ENCODE measurements around the gene TMEFF1.

The TMEFF1 gene

DNA sequence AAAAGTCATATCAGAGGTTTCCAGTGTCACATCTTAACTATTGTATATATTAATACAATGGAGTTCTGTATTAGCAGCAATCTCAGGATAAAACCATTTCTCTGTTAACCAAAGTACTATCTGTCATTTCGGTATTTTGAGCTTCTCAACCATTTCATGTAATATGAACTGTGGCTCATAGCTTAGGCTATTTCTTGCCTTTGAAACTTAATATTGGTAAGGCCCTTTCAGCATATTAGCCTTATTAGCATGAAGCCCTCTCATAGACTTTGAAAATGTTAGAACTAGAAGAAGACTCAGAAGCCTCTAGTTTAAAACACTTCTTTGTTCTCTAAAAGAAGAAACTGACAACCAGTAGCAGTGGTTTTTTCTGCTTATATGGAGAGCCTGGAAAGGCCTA lies 105.7 kb downstream of the TMEFF1 start:
- no peak for DNase-seq

GRCh38 chr9:100579665-100580064 lies 106.7 kb downstream of the TMEFF1 start:
- DNase-seq: no peak

GRCh38 chr9:100580257-100580656 lies 107.3 kb downstream of the TMEFF1 start:
- DNase-seq: no peak

DNA sequence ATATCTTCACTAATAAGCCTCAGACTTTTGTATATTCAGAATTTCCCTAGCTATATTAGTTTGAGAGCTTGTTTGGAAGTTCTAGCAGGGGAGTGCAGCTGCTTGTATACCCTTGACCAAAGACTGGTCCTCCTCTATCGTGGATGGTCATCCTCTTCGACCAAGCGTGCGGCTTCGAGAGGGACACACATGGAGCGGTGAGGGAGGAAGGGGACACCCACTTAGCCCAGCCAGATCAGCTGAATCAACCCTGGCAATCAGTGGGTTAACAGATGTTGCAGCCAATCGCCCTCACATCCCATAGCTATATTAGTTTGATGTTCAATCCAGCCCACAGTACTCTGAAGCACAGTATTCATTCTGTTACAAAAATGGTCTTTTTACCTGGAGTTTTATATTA lies 108.1 kb downstream of the TMEFF1 start:
- DNase-seq: no peak

DNA sequence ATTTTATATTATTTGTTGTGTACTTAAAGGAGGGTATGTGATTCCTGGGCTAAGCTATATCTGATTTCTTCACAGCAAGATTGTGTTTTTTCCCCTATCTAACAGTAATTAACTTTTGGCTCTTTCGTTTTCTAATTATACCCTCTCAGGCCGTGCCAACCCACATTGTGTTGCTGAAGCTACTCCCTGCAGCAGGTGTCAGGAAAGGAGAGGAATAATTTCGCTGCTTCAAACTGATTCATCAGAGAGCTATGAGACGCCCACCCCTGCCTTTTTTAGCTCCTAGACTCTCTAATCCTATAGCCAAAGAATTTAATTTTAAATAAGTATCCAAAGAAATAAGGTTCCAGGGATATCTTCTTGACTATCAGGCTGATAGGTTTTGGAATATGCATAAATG lies 108.7 kb downstream of the TMEFF1 start:
- DNase-seq: no peak

- DNase-seq: no peak
Observed at GRCh38 chr9:100583014-100583802, 110.3 kb downstream of the TMEFF1 start.

GRCh38 chr9:100584951-100585350 lies 112.0 kb downstream of the TMEFF1 start:
- no peak for DNase-seq

DNA sequence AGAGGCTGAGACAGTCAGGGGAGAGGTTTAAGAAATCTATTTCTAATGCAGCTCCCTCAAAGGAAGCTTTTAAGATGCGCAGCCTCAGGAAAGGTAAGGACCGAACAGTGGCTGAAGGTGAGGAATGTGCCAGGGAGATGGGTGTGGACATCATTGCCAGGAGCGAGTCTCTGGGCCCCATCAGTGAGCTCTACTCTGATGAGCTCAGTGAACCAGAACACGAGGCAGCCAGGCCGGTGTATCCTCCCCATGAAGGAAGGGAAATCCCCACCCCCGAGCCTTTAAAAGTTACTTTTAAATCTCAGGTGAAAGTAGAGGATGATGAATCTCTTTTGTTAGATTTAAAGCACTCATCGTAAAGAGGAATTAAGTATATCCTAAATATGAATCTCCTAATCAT lies 113.1 kb downstream of the TMEFF1 start:
- DNase-seq: no peak

- no peak for DNase-seq
Observed at GRCh38 chr9:100587375-100587774, 114.4 kb downstream of the TMEFF1 start.

DNA sequence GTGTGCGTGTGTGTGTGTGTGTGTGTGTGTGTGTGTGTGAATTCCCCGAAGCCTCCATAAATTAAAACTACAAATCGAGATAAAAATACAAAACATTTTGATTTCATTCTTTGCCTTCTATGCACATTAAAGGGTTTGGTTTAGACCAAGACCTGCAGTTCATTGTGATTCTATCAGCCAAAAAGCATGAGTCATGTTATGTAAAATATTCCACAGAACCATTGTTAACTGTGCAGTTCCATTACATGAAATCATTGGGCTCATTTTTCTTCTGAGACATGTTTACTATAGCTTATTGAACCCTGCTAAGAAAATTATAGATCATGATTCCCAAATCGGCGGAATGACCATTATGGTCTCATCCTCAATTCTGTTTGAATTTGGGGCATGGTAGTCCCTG lies 116.6 kb downstream of the TMEFF1 start:
- DNase-seq: no peak

DNA sequence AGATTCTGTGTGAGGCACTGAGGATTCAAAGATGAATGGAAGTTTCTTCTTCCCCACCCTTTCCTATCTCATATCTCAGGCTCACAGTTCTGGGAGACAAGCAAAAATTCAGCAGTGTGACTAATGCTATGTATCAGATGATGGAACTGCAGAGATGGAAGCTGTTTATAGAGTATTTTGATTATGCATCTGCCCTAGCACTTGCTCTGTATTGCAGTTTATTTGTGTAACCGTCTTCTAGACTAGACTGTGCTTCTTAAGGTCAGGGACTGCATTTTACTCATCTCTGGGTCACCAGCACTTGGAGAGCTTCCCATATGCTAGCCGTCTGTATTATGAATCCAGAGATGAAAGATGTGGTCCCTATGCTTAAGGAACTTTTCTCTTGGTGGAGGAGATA lies 117.5 kb downstream of the TMEFF1 start:
- DNase-seq: no peak

GRCh38 chr9:100591139-100591538 lies 118.2 kb downstream of the TMEFF1 start:
- DNase-seq: no peak

DNA sequence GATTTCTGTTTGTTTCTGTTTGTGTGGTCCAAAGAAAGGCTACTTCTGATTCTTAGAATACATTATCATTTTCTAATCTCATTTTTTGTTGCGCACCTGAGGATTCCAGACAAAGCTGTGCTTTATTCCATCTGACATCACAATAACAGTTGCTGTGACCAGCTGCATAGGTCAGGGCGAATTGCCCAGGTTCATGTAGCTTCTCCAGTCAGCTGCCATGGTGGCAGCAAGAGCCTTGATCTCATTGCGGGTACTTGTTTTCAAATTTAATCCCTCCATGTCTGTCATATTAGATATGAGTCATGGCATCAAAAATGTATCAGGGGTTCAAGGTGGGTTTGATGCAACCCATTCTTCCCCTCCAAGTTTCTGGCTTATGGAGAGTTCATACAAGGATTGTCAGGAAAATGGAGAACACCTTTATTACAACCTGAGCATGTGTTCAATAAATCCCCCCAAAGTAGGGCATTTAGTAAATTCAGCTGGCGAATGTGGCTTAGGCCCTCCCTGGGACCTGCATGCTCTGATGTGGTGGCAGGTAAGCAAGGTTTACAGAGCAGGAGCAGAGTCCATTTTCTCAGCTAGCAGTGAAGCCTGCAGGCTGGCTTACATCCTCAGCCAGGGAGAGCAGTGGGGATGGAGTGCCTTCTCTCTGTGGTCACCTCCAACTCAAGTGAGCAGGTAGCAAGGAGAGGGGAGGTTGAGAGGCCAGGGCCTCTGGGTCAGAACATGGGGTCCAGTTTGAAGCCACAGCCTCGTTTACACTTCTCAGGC lies 118.9 kb downstream of the TMEFF1 start:
- DNase-seq: no peak

DNA sequence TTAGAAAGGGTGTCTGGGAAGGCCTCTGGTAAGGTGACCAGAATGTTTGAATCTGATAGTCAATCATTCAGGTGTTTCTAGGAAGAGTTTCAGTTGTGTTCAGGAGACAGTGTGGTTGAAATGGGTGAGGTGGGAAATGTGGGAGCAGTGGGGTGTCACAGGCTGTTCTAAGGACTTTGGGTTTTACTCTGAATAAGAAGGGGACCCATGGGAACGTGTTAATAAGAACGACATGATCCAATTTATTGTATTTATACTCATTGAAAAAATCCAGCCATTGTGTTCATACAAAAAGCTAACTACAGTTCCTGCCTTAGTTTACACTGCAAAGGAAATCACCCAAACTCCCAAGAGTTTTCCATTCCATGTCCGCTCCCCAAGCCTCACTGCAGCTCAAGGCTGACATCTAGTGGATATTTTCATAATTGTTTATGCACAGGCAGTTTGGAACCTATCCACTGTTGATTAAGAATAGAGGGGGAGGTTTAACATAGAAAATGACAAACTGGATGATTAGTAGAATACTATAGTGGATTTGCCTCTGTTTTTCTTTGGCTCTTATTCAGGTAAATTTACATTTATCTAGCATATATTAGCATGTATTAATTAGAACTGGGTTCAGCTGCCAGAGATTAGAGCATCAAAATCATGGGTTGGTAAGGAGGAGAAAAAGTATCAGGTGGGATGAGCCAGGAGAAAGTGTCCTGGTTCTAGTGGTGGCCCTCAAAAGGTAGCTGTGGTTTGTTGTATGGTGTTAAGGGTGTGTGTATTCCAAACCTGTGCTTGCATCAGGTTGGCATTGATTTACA lies 122.6 kb downstream of the TMEFF1 start:
- peak; percentile 88 for DNase-seq

- no peak for DNase-seq
Observed at GRCh38 chr9:100597236-100597635, 124.3 kb downstream of the TMEFF1 start.

- peak; percentile 87 for DNase-seq
Observed at GRCh38 chr9:100598641-100599145, 125.7 kb downstream of the TMEFF1 start.

GRCh38 chr9:100600521-100601079 lies 127.7 kb downstream of the TMEFF1 start:
- DNase-seq: no peak

DNA sequence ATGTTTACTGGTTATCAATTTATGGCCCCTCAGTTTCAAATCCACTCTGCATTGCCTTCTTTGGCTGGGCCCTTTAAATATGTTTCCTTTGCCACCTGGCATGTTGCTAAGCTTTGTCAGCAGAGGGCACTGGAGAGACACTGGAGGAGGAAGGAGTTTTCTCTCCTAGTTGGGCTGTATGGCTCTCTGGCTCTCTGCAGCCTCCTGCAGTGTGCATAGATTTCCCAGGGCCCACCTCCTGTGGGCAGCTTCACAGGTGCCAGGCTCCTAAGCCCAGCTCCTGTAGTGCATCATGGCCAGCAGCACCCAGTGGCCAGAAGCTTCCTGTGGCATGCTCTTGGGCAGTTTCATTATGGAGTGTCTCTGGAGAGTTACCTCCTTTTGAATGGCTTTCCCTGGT lies 128.3 kb downstream of the TMEFF1 start:
- DNase-seq: peak; percentile 38

DNA sequence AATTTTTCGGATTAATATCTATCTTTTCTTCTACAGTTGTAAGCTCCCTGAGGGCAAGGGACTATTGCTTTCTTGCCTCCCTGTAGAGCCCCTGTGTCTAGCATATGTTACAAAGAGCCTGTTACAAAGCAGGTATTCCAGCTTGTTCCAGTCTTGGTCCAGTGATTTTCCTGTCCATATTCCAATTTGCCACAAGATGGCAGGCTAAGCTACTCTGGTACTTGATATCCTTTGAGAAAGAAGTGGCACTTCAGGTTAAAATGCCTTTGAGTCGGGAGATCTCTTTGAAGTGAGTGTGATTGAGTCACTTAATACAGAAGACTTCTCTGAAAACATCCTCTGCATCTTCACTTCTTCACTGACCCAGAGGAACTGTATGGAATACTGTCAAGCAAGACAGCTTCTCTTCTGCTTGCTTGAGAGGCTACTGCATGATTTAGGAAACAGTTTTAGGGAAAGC lies 129.4 kb downstream of the TMEFF1 start:
- DNase-seq: peak; percentile 54

DNA sequence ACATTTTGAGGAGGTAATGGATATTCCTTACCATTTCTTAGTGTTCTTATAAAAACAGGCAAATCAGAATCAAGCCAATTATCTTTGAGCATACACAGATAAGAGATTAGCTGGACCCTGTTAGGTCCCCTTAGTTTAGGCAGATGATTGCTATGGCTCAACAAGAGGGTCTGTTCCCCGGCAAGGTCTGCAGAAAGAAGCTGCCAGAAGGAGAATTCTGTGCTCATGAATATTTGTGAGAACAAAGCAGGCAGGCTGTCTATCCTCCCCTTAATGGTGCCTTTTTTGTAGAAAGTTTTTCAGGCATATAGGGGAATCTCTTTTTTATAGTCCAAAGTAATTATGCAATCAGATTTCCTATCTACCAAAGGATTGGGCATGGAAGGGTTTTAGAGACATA lies 132.5 kb downstream of the TMEFF1 start:
- no peak for DNase-seq

DNA sequence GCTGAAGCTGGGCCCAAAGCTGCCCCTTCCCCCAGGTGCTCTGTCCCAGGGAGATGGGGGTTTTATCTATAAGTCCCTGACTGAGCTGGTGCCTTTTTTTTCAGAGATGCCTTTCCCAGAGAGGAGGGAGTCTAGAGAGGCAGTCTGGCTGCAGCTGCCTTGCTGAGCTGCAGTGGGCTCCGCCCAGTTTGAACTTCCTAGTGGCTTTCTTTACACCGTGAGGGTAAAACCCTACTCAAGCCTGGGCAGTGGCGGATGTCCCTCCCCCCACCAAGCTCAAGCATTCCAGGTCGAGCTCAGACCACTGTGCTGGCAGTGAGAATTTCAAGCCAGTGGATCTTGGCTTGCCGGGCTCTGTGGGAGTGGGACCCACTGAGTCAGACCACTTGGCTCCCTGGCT lies 146.2 kb downstream of the TMEFF1 start:
- no peak for DNase-seq

DNA sequence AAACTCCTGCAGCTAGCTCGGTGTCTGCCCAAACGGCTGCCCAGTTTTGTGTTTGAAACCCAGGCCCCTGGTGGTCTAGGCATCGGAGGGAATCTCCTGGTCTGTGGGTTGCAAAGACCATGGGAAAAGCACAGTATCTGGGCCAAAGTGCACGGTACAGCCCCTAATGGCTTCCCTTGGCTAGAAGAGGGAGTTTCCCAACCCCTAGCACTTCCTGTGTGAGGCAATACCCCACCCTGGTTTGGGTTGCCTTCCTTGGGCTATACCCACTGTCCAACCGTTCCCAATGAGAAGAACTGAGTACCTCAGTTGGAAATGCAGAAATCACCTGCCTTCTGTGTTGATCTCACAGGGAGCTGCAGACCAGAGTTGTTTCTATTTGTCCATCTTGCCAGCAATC lies 146.7 kb downstream of the TMEFF1 start:
- DNase-seq: no peak

GRCh38 chr9:100623969-100624368 lies 151.0 kb downstream of the TMEFF1 start:
- DNase-seq: no peak

Data from midbrain (tissue), 1 donor.